Transverse colon (tissue), 4 donors: ENCODE results near the gene RTKN. TPM values are rescaled to one million over a fixed set of nuclear protein-coding genes. Genes with fewer than 3 reads are reported as not detected.

Source experiments
- DNase-seq: peaks from one replicate; pipeline ENCODE4 v3.0.0-alpha.2; 2019
- H3K27ac ChIP-seq, 4 donors: fragments of 200-600 bp; sonication (generic); 2 replicates each; pipeline ENCODE4 v1.5.1; 2016 to 2018; ENCODE audit warnings: inconsistent platforms in 4 of 4
- H3K27me3 ChIP-seq: fragments of 200-600 bp; sonication (generic); 2 replicates; pipeline ENCODE4 v1.5.1; 2017; ENCODE audit warnings: inconsistent platforms
- H3K36me3 ChIP-seq, 4 donors: fragments of 200-600 bp; sonication (generic); 2 replicates each; pipeline ENCODE4 v1.5.1; 2017 to 2019; ENCODE audit warnings: inconsistent platforms in 4 of 4
- H3K4me1 ChIP-seq, 4 donors: fragments of 200-600 bp; sonication (generic); 2 replicates each; pipeline ENCODE4 v1.5.1; 2017 to 2020; ENCODE audit warnings: inconsistent platforms in 4 of 4
- H3K4me3 ChIP-seq, 4 donors: fragments of 200-600 bp; sonication (generic); 1 replicate in 1 of 4; 2 replicates in 3 of 4; pipeline versions ENCODE4 v1.5.1 to v1.6.1; 2017 to 2019; ENCODE audit warnings: inconsistent platforms in 4 of 4
- H3K9me3 ChIP-seq, 2 donors: fragments of 200-600 bp; sonication (generic); 2 replicates each; pipeline ENCODE4 v1.5.1; 2017 to 2019; ENCODE audit warnings: inconsistent platforms in 2 of 2
- CTCF ChIP-seq, 5 experiments: fragments of 200-600 bp in 3 of 5; fragments of 450-650 bp in 2 of 5; sonication (generic) in 3 of 5; IDR thresholded peaks; 1 replicate in 2 of 5; 2 replicates in 3 of 5; pipeline ENCODE4 v1.5.1; 2016 to 2017; ENCODE audit warnings: antibody characterized with exemption in 5 of 5, inconsistent platforms in 3 of 5, mild to moderate bottlenecking in 2 of 5, moderate library complexity in 1 of 5
- EP300 ChIP-seq: sonication (generic); formaldehyde crosslinking; IDR thresholded peaks from one replicate; pipeline ENCODE4 v1.6.1; 2017; ENCODE audit warnings: antibody characterized with exemption, low read depth
- POLR2A ChIP-seq: fragments of 450-650 bp; IDR thresholded peaks from one replicate; pipeline ENCODE4 v1.6.1; 2016; ENCODE audit warnings: antibody characterized with exemption, mild to moderate bottlenecking, moderate library complexity
- POLR2AphosphoS5 ChIP-seq, 3 donors: sonication (generic); formaldehyde crosslinking; IDR thresholded peaks; one replicate each; pipeline ENCODE4 v1.6.1; 2016; ENCODE audit warnings: antibody characterized with exemption in 3 of 3
- WGBS, 2 donors: methylation state at CpG; one replicate each; pipeline ENCODE4 v1.1.5; 2018; ENCODE audit warnings: low coverage in 1 of 2; 5-methylcytosine and 5-hydroxymethylcytosine counted together
- in situ Hi-C, 4 donors: fragments of 200-750 bp; cut with MboI; loops; one replicate each; pipeline versions ENCODE4 v1.15.0 to v1.15.1; 2017; ENCODE audit warnings: low sequenced_read_pairs in 3 of 4, low pct_ligation_motif_present in 1 of 4, low pct_unique_long_range_greater_than_20kb in 1 of 4
- intact Hi-C: fragments of 100-400 bp; cut with DNase I; formaldehyde crosslinking; loops from one replicate; pipeline ENCODE4 v1.15.1; 2023; ENCODE audit warnings: low total_unique reads
- total RNA-seq, 4 donors: library from RNA; depleted of rRNA; stranded (reverse); fragments of >200 nt; gene quantifications; one replicate each; pipeline ENCODE4 v1.1.0, GENCODE V29; 2016

RTKN gene
- total RNA-seq, 4 donors from 2014 or later, result 29.7 to 46.4 (median 41.9) TPM

- intact Hi-C loops (no loop called here), in situ Hi-C loops (no loop called here)
- Histone ChIP-seq H3K4me1 (peaks cover 22 to 35% (median 29%) of the 10 kb centered on the region in 4 donors), H3K27ac (peak overlapping the region; percentile 84 to 99 (median 92)), H3K36me3 (no peaks in the 10 kb centered on the region), H3K4me3 (peak overlapping the region; percentile 58 to 77 (median 62)), H3K9me3 (no peaks in the 10 kb centered on the region), H3K27me3 (no peaks in the 10 kb centered on the region)
- no peak for TF ChIP-seq EP300
- TF ChIP-seq POLR2A, result no peak
- TF ChIP-seq POLR2AphosphoS5 (IDR thresholded peaks at IDR 0.05), result no peak
- TF ChIP-seq CTCF (IDR thresholded peaks at IDR 0.05), result no peak
- 1% methylated on average over 10 of the region's 10 CpGs; no CpG with 5 or more reads in 1 of the 2 donors for WGBS, 2 donors
- no peak for DNase-seq
These were observed 17.2 kb upstream of the RTKN start for GRCh38 chr2:74458938-74459363.

GRCh38 chr2:74458132-74458937 lies 16.6 kb upstream of the RTKN start, which contains the start of gene WBP1:
WBP1 (plus strand) TSS chr2:74458438; CDS start chr2:74458603, 165 bp downstream.
- in situ Hi-C loops, result no loop called here
- peak; percentile 100 for DNase-seq
- H3K4me1 ChIP-seq, result peaks cover 21 to 32% (median 27%) of the 10 kb centered on the region in 4 donors
- WGBS, 2 donors, result 1% methylated on average over 38 of the region's 38 CpGs; no CpG with 5 or more reads in 1 of the 2 donors
- H3K36me3 ChIP-seq, result no peaks in the 10 kb centered on the region
- peak within 1 kb of the TSS; percentile 58 to 77 (median 66) for H3K4me3 ChIP-seq
- H3K9me3 ChIP-seq, result no peaks in the 10 kb centered on the region
- intact Hi-C loops, result no loop called here
- no peaks in the 10 kb centered on the region for H3K27me3 ChIP-seq
- H3K27ac ChIP-seq, result peak within 1 kb of the TSS; percentile 96 to 99 (median 98)
- peak in 2 of 3 donors; percentile 62 to 89 for TF ChIP-seq POLR2AphosphoS5 (IDR thresholded peaks at IDR 0.05)
- peak; percentile 83 for TF ChIP-seq POLR2A
- no peak for TF ChIP-seq CTCF (IDR thresholded peaks at IDR 0.05)
- TF ChIP-seq EP300, result no peak

- Histone ChIP-seq H3K4me1 (peaks cover 21 to 32% (median 27%) of the 10 kb centered on the region in 4 donors), H3K27me3 (no peaks in the 10 kb centered on the region), H3K36me3 (no peaks in the 10 kb centered on the region), H3K4me3 (peak overlapping the region; percentile 55 to 70 (median 63)), H3K9me3 (no peaks in the 10 kb centered on the region), H3K27ac (peak overlapping the region; percentile 96 to 99 (median 98))
- in situ Hi-C loops (no loop called here), intact Hi-C loops (loop anchor here (1.0 kb wide), 1 partner anchor 16 kb away; no protein-coding TSS in a partner anchor)
- WGBS, 2 donors, result 0% methylated on average over 4 to 34 of the region's 46 CpGs
- peak; percentile 86 for DNase-seq
- TF ChIP-seq POLR2AphosphoS5 (IDR thresholded peaks at IDR 0.05) (peak; percentile 92 to 96 (median 96)), EP300 (no peak), POLR2A (peak; percentile 93), CTCF (IDR thresholded peaks at IDR 0.05) (peak in 1 of 5 experiments; percentile 20)
These were observed 15.9 kb upstream of the RTKN start for GRCh38 chr2:74457549-74458131.

GRCh38 chr2:74457129-74457548 lies 15.4 kb upstream of the RTKN start:
- Histone ChIP-seq H3K27ac (peak overlapping the region; percentile 96 to 99 (median 98)), H3K4me3 (peak overlapping the region; percentile 55 to 70 (median 63)), H3K9me3 (no peaks in the 10 kb centered on the region), H3K36me3 (no peaks in the 10 kb centered on the region), H3K27me3 (no peaks in the 10 kb centered on the region), H3K4me1 (peaks cover 21 to 32% (median 27%) of the 10 kb centered on the region in 4 donors)
- WGBS, 2 donors, result 1 to 3% methylated on average over 8 to 13 of the region's 27 CpGs
- TF ChIP-seq POLR2AphosphoS5 (IDR thresholded peaks at IDR 0.05), result no peak
- no peak for TF ChIP-seq EP300
- no peak for TF ChIP-seq POLR2A
- intact Hi-C loops (loop anchor here (1.0 kb wide), 1 partner anchor 16 kb away; no protein-coding TSS in a partner anchor), in situ Hi-C loops (no loop called here)
- no peak for DNase-seq
